DND-41 (cell line): Measurements from ENCODE around the gene RSAD2.

Experiments used
- ATAC-seq: fragments of 200-7000 bp; cut with Tn5 transposase; 3 replicates; pipeline ENCODE4 v1.9.1; 2021; ENCODE audit warnings: low read depth; ENCODE audit not compliant: insufficient read depth
- DNase-seq: peaks from one replicate; pipeline ENCODE4 v3.0.0-alpha.2; 2020
- H2AFZ ChIP-seq: 2 replicates; pipeline ENCODE4 v1.6.0; 2012; ENCODE audit warnings: low read depth, low read length
- H3K27ac ChIP-seq: 2 replicates; pipeline ENCODE4 v1.5.1; 2012; ENCODE audit warnings: low read length, inconsistent platforms
- H3K27me3 ChIP-seq: fragments of 200-600 bp; sonication (generic); 2 replicates; pipeline ENCODE4 v1.6.0; 2012; ENCODE audit warnings: low read length, mild to moderate bottlenecking, inconsistent platforms; ENCODE audit not compliant: insufficient read depth, poor library complexity
- H3K36me3 ChIP-seq: 2 replicates; pipeline ENCODE4 v1.5.1; 2012; ENCODE audit warnings: low read length, inconsistent platforms; ENCODE audit not compliant: insufficient read depth
- H3K4me1 ChIP-seq: 2 replicates; pipeline ENCODE4 v1.5.1; 2012; ENCODE audit warnings: mild to moderate bottlenecking, low read length; ENCODE audit not compliant: insufficient read depth
- H3K4me2 ChIP-seq: 2 replicates; pipeline ENCODE4 v1.6.0; 2012; ENCODE audit warnings: mild to moderate bottlenecking, moderate library complexity, low read length, inconsistent platforms; ENCODE audit not compliant: insufficient read depth
- H3K4me3 ChIP-seq, 2 experiments: fragments of 200-600 bp in 1 of 2; shearing (Covaris generic) in 1 of 2; 2 replicates each; pipeline ENCODE4 v1.5.1; 2012 to 2016; ENCODE audit warnings: inconsistent platforms in 2 of 2, low read length in 2 of 2, mild to moderate bottlenecking in 2 of 2, low read depth in 1 of 2, moderate library complexity in 1 of 2
- H3K79me2 ChIP-seq: 2 replicates; pipeline ENCODE4 v1.6.0; 2012; ENCODE audit warnings: low read length, inconsistent platforms; ENCODE audit not compliant: insufficient read depth
- H3K9ac ChIP-seq: 2 replicates; pipeline ENCODE4 v1.6.0; 2012; ENCODE audit warnings: low read depth, mild to moderate bottlenecking, inconsistent platforms, low read length, moderate library complexity
- H3K9me3 ChIP-seq: 2 replicates; pipeline ENCODE4 v1.5.1; 2012; ENCODE audit warnings: low read length, moderate library complexity, mild to moderate bottlenecking, inconsistent platforms; ENCODE audit not compliant: insufficient read depth, severe bottlenecking
- H4K20me1 ChIP-seq: 2 replicates; pipeline ENCODE4 v1.6.0; 2012; ENCODE audit warnings: low read length; ENCODE audit not compliant: insufficient read depth
- EZH2 ChIP-seq: IDR thresholded peaks from 3 replicates; pipeline ENCODE4 v1.6.1; 2012; ENCODE audit warnings: borderline replicate concordance, low read depth, mild to moderate bottlenecking, moderate library complexity, low read length, inconsistent platforms; ENCODE audit not compliant: severe bottlenecking
- TF ChIP-seq, protein P1 (sequence below): IDR thresholded peaks from 2 replicates; pipeline ENCODE4 v1.5.1; 2012; ENCODE audit warnings: borderline replicate concordance, low read length, moderate library complexity, mild to moderate bottlenecking; ENCODE audit not compliant: poor library complexity, severe bottlenecking; ENCODE audit errors: extremely low read depth

RSAD2 gene

GRCh38 chr2:6832596-6833299 lies 44.8 kb upstream of the RSAD2 start:
- H3K36me3 ChIP-seq: peaks cover 8% of the 10 kb centered on the region
- H4K20me1 ChIP-seq: no peaks in the 10 kb centered on the region
- peaks cover 13% of the 10 kb centered on the region for H3K9me3 ChIP-seq
- DNase-seq: peak; percentile 29
- H3K4me3 ChIP-seq: peak overlapping the region; percentile 10 to 60; a peak in 3 of 4 replicates
- peaks cover 24% of the 10 kb centered on the region for H3K79me2 ChIP-seq
- H3K27ac ChIP-seq: peak overlapping the region; percentile 85
- peak overlapping the region; percentile 64 for H3K4me2 ChIP-seq
- H2AFZ ChIP-seq: peak overlapping the region; percentile 72
- no peaks in the 10 kb centered on the region for H3K27me3 ChIP-seq
- TF ChIP-seq, protein P1, sequence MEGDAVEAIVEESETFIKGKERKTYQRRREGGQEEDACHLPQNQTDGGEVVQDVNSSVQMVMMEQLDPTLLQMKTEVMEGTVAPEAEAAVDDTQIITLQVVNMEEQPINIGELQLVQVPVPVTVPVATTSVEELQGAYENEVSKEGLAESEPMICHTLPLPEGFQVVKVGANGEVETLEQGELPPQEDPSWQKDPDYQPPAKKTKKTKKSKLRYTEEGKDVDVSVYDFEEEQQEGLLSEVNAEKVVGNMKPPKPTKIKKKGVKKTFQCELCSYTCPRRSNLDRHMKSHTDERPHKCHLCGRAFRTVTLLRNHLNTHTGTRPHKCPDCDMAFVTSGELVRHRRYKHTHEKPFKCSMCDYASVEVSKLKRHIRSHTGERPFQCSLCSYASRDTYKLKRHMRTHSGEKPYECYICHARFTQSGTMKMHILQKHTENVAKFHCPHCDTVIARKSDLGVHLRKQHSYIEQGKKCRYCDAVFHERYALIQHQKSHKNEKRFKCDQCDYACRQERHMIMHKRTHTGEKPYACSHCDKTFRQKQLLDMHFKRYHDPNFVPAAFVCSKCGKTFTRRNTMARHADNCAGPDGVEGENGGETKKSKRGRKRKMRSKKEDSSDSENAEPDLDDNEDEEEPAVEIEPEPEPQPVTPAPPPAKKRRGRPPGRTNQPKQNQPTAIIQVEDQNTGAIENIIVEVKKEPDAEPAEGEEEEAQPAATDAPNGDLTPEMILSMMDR: no peak
- no peak for TF ChIP-seq EZH2
- peak; percentile 43 for ATAC-seq
- H3K9ac ChIP-seq: peak overlapping the region; percentile 52
- peaks cover 46% of the 10 kb centered on the region for H3K4me1 ChIP-seq

DNA sequence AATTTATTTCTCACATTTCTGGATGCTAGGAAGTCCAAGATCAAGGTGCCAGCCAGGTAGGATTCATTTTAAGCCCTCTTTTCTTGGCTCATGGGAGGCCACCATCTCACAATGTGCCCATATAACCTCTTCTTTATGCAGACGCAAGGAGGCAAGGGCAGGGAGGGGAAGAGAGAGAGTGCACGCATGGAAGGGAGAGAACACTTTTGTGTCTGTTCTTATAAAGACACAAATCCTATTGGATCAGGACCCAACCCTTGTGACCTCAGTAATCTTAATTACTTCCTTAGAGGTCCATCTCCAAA lies 44.3 kb upstream of the RSAD2 start:
- H3K4me3 ChIP-seq: peak overlapping the region; percentile 10 to 60; a peak in 3 of 4 replicates
- H3K27me3 ChIP-seq: no peaks in the 10 kb centered on the region
- H3K4me1 ChIP-seq: peaks cover 46% of the 10 kb centered on the region
- TF ChIP-seq EZH2: no peak
- TF ChIP-seq, protein P1: no peak
- peaks cover 28% of the 10 kb centered on the region for H3K79me2 ChIP-seq
- DNase-seq (peak; percentile 39), ATAC-seq (peak; percentile 47)
- no peaks in the 10 kb centered on the region for H4K20me1 ChIP-seq
- H3K27ac ChIP-seq: peak overlapping the region; percentile 85
- peaks cover 17% of the 10 kb centered on the region for H3K9me3 ChIP-seq
- peak overlapping the region; percentile 52 for H3K9ac ChIP-seq
- H3K4me2 ChIP-seq: peak overlapping the region; percentile 64
- H2AFZ ChIP-seq: peak overlapping the region; percentile 72
- peaks cover 12% of the 10 kb centered on the region for H3K36me3 ChIP-seq

GRCh38 chr2:6834163-6834562 lies 43.4 kb upstream of the RSAD2 start:
- peak overlapping the region in 1 of 2 experiments; percentile 60; a peak in 2 of 4 replicates for H3K4me3 ChIP-seq
- H3K27ac ChIP-seq: peak overlapping the region; percentile 85
- H3K9ac ChIP-seq: peak overlapping the region; percentile 52; the same call in 1 of the 2 replicates
- H3K4me2 ChIP-seq: peak overlapping the region; percentile 64
- H3K4me1 ChIP-seq: peaks cover 46% of the 10 kb centered on the region
- peaks cover 29% of the 10 kb centered on the region for H3K79me2 ChIP-seq
- H2AFZ ChIP-seq: no peak overlapping the region
- H4K20me1 ChIP-seq: no peaks in the 10 kb centered on the region
- TF ChIP-seq, protein P1: no peak
- TF ChIP-seq EZH2: no peak
- ATAC-seq (no peak), DNase-seq (no peak)
- H3K27me3 ChIP-seq: no peaks in the 10 kb centered on the region
- peaks cover 19% of the 10 kb centered on the region for H3K9me3 ChIP-seq
- peaks cover 19% of the 10 kb centered on the region for H3K36me3 ChIP-seq
